Tibial nerve (tissue), 4 donors: ENCODE results near the gene EFCAB12. TPM values are rescaled to one million over a fixed set of nuclear protein-coding genes. Genes with fewer than 3 reads are reported as not detected.

Source experiments
- DNase-seq, 2 donors: peaks; one replicate each; pipeline ENCODE4 v3.0.0-alpha.2; 2019; ENCODE audit warnings: low spot score in 2 of 2
- H3K27ac ChIP-seq, 4 donors: fragments of 200-600 bp; sonication (generic) in 3 of 4; one replicate each; pipeline ENCODE4 v1.5.1; 2017 to 2019; ENCODE audit warnings: mild to moderate bottlenecking in 1 of 4
- H3K27me3 ChIP-seq, 2 donors: fragments of 200-600 bp; sonication (generic) in 1 of 2; one replicate each; pipeline versions ENCODE4 v1.5.1 to v1.6.0; 2017 to 2019
- H3K36me3 ChIP-seq, 3 donors: fragments of 200-600 bp; sonication (generic); one replicate each; pipeline ENCODE4 v1.5.1; 2018 to 2019
- H3K4me1 ChIP-seq, 4 donors: fragments of 200-600 bp; sonication (generic) in 3 of 4; one replicate each; pipeline ENCODE4 v1.5.1; 2017 to 2019
- H3K4me3 ChIP-seq, 4 donors: fragments of 200-600 bp; sonication (generic) in 3 of 4; one replicate each; pipeline ENCODE4 v1.5.1; 2017 to 2019; ENCODE audit warnings: mild to moderate bottlenecking in 1 of 4, moderate library complexity in 1 of 4
- H3K9me3 ChIP-seq, 4 donors: fragments of 200-600 bp; sonication (generic) in 3 of 4; one replicate each; pipeline ENCODE4 v1.5.1; 2017 to 2019
- EP300 ChIP-seq, 2 donors: sonication (generic); formaldehyde crosslinking; IDR thresholded peaks; one replicate each; pipeline ENCODE4 v1.6.1; 2017; ENCODE audit warnings: antibody characterized with exemption in 2 of 2, mild to moderate bottlenecking in 1 of 2
- POLR2A ChIP-seq, 2 donors: fragments of 450-650 bp; IDR thresholded peaks; one replicate each; pipeline ENCODE4 v1.6.1; 2017; ENCODE audit warnings: antibody characterized with exemption in 2 of 2, mild to moderate bottlenecking in 2 of 2, moderate library complexity in 2 of 2
- WGBS, 2 donors: methylation state at CpG; one replicate each; pipeline ENCODE4 v1.1.5; 2018; 5-methylcytosine and 5-hydroxymethylcytosine counted together
- total RNA-seq, 4 donors: library from RNA; depleted of rRNA; stranded (reverse); fragments of >200 nt; gene quantifications; one replicate each; pipeline ENCODE4 v1.1.0, GENCODE V29; 2016
- TF ChIP-seq, protein P1 (sequence below), 5 experiments: fragments of 200-600 bp in 3 of 5; fragments of 450-650 bp in 2 of 5; sonication (generic) in 3 of 5; IDR thresholded peaks; one replicate each; pipeline ENCODE4 v1.5.1; 2016 to 2019; ENCODE audit warnings: antibody characterized with exemption in 5 of 5, mild to moderate bottlenecking in 3 of 5, moderate library complexity in 2 of 5

The EFCAB12 gene
- total RNA-seq, 4 donors from 2014 or later, result 0.22 to 2.2 (median 0.46) TPM

DNA sequence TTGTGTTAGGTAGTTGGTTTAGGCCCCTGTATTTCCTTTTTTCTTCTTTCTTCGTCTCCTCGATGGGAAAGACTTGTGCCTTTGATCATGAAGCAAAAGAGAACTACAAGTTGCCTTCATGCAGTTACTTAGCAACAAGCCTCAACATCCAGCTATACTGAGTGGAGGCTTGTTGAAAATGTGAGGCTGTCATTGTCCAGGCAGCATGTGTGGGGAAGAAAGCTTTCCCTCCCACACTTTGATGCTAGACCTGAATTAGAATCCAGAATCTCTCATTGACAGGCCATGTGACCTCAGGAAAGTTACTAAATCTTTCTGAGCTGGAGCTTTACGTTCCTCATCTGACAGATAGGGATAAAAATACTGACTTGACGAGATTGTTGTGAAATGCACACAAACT, 35.3 kb upstream of the EFCAB12 start:
- peaks cover 0 to 63% (median 0%) of the 10 kb centered on the region in 3 donors for H3K36me3 ChIP-seq
- no peaks in the 10 kb centered on the region for H3K9me3 ChIP-seq
- 57 to 66% methylated on average over 4 of the region's 4 CpGs for WGBS, 2 donors

DNA sequence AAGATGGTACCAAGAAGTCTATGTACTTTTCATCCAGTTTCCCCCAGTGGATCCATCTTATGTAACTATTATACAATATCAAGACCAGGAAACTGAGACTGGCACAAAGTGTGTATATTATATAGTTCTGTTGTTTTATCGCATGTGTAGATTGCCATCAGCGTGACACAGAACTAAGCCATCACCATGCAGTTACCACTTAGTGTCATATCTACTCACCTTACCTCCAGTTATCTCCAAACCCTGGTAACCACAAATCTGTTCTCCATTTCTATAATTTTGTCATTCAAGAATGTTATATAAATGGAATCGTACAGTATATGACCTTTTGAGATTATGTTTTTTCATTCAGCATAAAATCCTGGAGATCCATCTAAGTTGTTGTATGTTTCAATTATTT, 34.7 kb upstream of the EFCAB12 start:
- WGBS, 2 donors, result 93 to 95% methylated on average over 3 of the region's 3 CpGs
- TF ChIP-seq, protein P1, sequence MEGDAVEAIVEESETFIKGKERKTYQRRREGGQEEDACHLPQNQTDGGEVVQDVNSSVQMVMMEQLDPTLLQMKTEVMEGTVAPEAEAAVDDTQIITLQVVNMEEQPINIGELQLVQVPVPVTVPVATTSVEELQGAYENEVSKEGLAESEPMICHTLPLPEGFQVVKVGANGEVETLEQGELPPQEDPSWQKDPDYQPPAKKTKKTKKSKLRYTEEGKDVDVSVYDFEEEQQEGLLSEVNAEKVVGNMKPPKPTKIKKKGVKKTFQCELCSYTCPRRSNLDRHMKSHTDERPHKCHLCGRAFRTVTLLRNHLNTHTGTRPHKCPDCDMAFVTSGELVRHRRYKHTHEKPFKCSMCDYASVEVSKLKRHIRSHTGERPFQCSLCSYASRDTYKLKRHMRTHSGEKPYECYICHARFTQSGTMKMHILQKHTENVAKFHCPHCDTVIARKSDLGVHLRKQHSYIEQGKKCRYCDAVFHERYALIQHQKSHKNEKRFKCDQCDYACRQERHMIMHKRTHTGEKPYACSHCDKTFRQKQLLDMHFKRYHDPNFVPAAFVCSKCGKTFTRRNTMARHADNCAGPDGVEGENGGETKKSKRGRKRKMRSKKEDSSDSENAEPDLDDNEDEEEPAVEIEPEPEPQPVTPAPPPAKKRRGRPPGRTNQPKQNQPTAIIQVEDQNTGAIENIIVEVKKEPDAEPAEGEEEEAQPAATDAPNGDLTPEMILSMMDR (IDR thresholded peaks at IDR 0.05), result no peak
- TF ChIP-seq POLR2A (IDR thresholded peaks at IDR 0.05) (no peak), EP300 (IDR thresholded peaks at IDR 0.05) (no peak)
- H3K9me3 ChIP-seq, result no peaks in the 10 kb centered on the region
- peaks cover 0 to 64% (median 0%) of the 10 kb centered on the region in 3 donors for H3K36me3 ChIP-seq
- DNase-seq, result no peak
- H3K27ac ChIP-seq, result peak overlapping the region in 1 of 4 donors; percentile 78
- H3K27me3 ChIP-seq, result no peaks in the 10 kb centered on the region
- no peak overlapping the region for H3K4me3 ChIP-seq
- H3K4me1 ChIP-seq, result peaks cover 0 to 10% (median 6%) of the 10 kb centered on the region in 4 donors

More for the DNA sequence above, 35.3 kb upstream of the EFCAB12 start:
- H3K27ac ChIP-seq, result peak overlapping the region in 1 of 4 donors; percentile 78
- no peaks in the 10 kb centered on the region for H3K27me3 ChIP-seq
- DNase-seq, result no peak
- no peak overlapping the region for H3K4me3 ChIP-seq
- TF ChIP-seq POLR2A (IDR thresholded peaks at IDR 0.05), result no peak
- TF ChIP-seq, protein P1 (IDR thresholded peaks at IDR 0.05), result no peak
- no peak for TF ChIP-seq EP300 (IDR thresholded peaks at IDR 0.05)
- H3K4me1 ChIP-seq, result peaks cover 0 to 10% (median 6%) of the 10 kb centered on the region in 4 donors

DNA sequence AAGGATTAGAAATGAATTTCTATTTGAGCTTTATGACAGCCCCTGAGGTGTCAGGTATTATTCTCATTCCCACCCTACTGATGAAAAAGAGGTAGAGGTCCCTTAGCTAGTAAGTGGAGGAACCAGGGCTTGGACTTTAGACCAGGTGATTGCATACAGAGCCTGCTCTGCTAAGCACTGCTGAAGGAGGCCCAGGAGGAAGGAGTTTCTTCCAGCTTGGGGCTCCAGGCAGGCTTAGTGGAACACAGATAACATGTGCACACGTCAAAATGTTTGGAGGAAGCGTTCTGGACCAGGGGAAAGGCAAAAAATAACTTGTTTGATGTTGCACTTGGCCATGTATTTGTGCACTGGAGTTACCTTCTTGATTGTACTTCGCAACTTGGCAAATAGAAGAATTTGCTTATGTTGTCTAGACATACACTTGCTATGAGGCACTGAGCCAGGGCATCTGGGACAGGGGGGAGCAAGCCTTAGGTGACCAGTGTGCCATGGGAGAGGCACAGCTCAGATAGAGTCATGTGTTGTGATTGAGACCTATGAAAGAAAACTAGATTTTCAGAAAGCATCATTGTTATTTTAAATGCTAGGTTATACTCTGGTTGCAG, 34.0 kb upstream of the EFCAB12 start:
- DNase-seq, result no peak
- 90% methylated on average over 3 of the region's 3 CpGs for WGBS, 2 donors
- Histone ChIP-seq H3K36me3 (peaks cover 0 to 64% (median 0%) of the 10 kb centered on the region in 3 donors), H3K27ac (peak overlapping the region in 2 of 4 donors; percentile 63 to 78), H3K4me3 (no peak overlapping the region), H3K27me3 (no peaks in the 10 kb centered on the region), H3K9me3 (no peaks in the 10 kb centered on the region), H3K4me1 (peaks cover 0 to 10% (median 6%) of the 10 kb centered on the region in 4 donors)
- no peak for TF ChIP-seq EP300 (IDR thresholded peaks at IDR 0.05)
- TF ChIP-seq, protein P1 (IDR thresholded peaks at IDR 0.05), result no peak
- no peak for TF ChIP-seq POLR2A (IDR thresholded peaks at IDR 0.05)

DNA sequence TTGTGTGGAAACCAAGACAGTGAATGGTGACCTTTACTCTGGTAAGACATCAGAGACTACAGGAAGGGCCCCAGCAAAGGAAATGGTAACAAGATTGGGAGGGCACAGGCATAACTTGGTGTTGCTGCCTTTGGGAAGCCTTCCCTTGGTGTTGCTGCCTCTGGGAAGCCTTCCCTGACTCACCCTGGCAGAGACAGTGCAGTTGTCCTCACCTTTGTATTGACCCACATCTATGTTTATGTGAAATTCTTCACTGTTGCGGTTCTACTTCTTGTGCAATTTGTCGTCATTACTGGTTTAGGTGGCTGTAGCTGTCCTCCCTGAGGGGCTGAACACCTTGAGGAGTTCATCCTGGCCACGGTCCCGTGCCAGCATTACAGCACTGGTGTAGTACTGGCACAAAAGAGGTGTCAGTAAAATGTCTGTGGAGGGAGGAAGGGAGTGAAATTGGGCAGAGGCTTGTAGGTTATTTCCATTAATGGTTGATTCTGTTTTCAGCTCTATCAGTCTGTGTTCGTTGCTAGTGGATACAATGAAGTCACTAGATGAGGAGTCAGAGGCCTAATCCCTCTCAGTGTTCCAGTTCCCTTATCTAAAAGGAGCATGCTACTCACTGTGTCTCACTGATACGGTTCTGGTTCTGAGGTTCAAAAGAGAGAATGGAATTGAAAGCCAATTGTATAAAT, 33.2 kb upstream of the EFCAB12 start:
- H3K4me3 ChIP-seq, result no peak overlapping the region
- no peaks in the 10 kb centered on the region for H3K27me3 ChIP-seq
- peaks cover 0 to 10% (median 6%) of the 10 kb centered on the region in 4 donors for H3K4me1 ChIP-seq
- H3K9me3 ChIP-seq, result no peaks in the 10 kb centered on the region
- peak overlapping the region in 3 of 4 donors; percentile 20 to 78 (median 63) for H3K27ac ChIP-seq
- TF ChIP-seq EP300 (IDR thresholded peaks at IDR 0.05) (no peak), POLR2A (IDR thresholded peaks at IDR 0.05) (no peak)
- TF ChIP-seq, protein P1 (IDR thresholded peaks at IDR 0.05), result no peak
- DNase-seq, result no peak
- 75 to 79% methylated on average over 6 of the region's 6 CpGs for WGBS, 2 donors
- H3K36me3 ChIP-seq, result peaks cover 0 to 64% (median 0%) of the 10 kb centered on the region in 3 donors

DNA sequence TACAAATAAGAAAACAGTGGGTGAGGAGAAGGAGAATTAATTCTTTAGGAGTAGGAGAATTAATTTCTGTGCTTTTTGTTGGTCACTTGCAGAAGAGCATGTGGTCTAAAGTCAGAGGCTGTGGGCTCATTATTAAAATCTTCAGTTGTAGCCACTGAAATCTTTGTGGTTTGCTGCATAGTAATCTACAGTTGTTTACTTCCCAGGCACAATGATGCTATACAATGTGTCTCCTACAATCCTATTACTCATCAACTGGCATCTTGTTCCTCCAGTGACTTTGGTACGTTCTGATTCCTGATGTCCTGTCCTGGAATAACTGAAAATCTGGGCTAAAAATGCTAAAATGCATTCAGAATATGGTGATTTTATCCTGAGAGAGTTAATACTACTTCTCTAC, 32.6 kb upstream of the EFCAB12 start:
- H3K27me3 ChIP-seq, result no peaks in the 10 kb centered on the region
- TF ChIP-seq EP300 (IDR thresholded peaks at IDR 0.05) (no peak), POLR2A (IDR thresholded peaks at IDR 0.05) (no peak)
- TF ChIP-seq, protein P1 (IDR thresholded peaks at IDR 0.05), result no peak
- peaks cover 0 to 10% (median 6%) of the 10 kb centered on the region in 4 donors for H3K4me1 ChIP-seq
- peaks cover 0 to 65% (median 0%) of the 10 kb centered on the region in 3 donors for H3K36me3 ChIP-seq
- 52 to 63% methylated on average over 1 of the region's 1 CpG for WGBS, 2 donors
- H3K4me3 ChIP-seq, result no peak overlapping the region
- no peaks in the 10 kb centered on the region for H3K9me3 ChIP-seq
- H3K27ac ChIP-seq, result peak overlapping the region in 3 of 4 donors; percentile 20 to 78 (median 63)
- DNase-seq, result no peak
